CD14-positive monocyte (primary cell): ENCODE results near the gene CETN2. TPM values are rescaled to one million over a fixed set of nuclear protein-coding genes. Genes with fewer than 3 reads are reported as not detected.
A peak's percentile ranks its signal among the peaks of the same experiment; 100 is the strongest.

Source experiments
- DNase-seq, 3 donors: peaks; one replicate each; pipeline ENCODE4 v3.0.0-alpha.2; 2011 to 2022
- H2AFZ ChIP-seq: 2 replicates; pipeline ENCODE4 v1.6.0; 2012; ENCODE audit warnings: mild to moderate bottlenecking, low read depth, low read length, inconsistent platforms; ENCODE audit not compliant: insufficient read depth, poor library complexity, severe bottlenecking
- H3K27ac ChIP-seq, 2 donors: 1 replicate in 1 of 2; 2 replicates in 1 of 2; pipeline ENCODE4 v1.5.1; 2012 to 2013; ENCODE audit warnings: low read length in 2 of 2, control low read depth in 1 of 2, inconsistent platforms in 1 of 2, low read depth in 1 of 2, mild to moderate bottlenecking in 1 of 2
- H3K27me3 ChIP-seq, 2 donors: one replicate each; pipeline versions ENCODE4 v1.6.0 to v1.6.1; 2011 to 2013; ENCODE audit warnings: low read length in 2 of 2; ENCODE audit not compliant: control insufficient read depth in 2 of 2, insufficient read depth in 2 of 2
- H3K36me3 ChIP-seq, 2 donors: replicated peaks in 1 of 2; 1 replicate in 1 of 2; 2 replicates in 1 of 2; pipeline versions ENCODE4 v1.5.1 to v1.6.1; 2012 to 2013; ENCODE audit warnings: low read length in 2 of 2, control low read depth in 1 of 2, inconsistent platforms in 1 of 2, mild to moderate bottlenecking in 1 of 2; ENCODE audit not compliant: insufficient read depth in 2 of 2, control insufficient read depth in 1 of 2
- H3K4me1 ChIP-seq, 2 donors: 1 replicate in 1 of 2; 2 replicates in 1 of 2; pipeline versions ENCODE4 v1.5.1 to v1.6.1; 2012 to 2013; ENCODE audit warnings: low read length in 2 of 2, control low read depth in 1 of 2, inconsistent platforms in 1 of 2, mild to moderate bottlenecking in 1 of 2, moderate library complexity in 1 of 2; ENCODE audit not compliant: insufficient read depth in 2 of 2, control insufficient read depth in 1 of 2
- H3K4me2 ChIP-seq: replicated peaks from 2 replicates; pipeline ENCODE3; 2012; ENCODE audit warnings: low read length, moderate library complexity, mild to moderate bottlenecking; ENCODE audit not compliant: poor library complexity, severe bottlenecking; ENCODE audit errors: extremely low read depth
- H3K4me3 ChIP-seq, 3 experiments: fragments of 200-600 bp in 1 of 3; sonication (generic) in 1 of 3; replicated peaks in 1 of 3; 1 replicate in 2 of 3; 2 replicates in 1 of 3; pipeline ENCODE4 v1.5.1; 2011 to 2013; ENCODE audit warnings: low read length in 3 of 3, mild to moderate bottlenecking in 3 of 3, control low read depth in 2 of 3, low read depth in 2 of 3, inconsistent platforms in 1 of 3, moderate library complexity in 1 of 3
- H3K79me2 ChIP-seq: 2 replicates; pipeline ENCODE4 v1.6.0; 2012; ENCODE audit warnings: mild to moderate bottlenecking, control low read depth, inconsistent platforms, low read length, moderate library complexity; ENCODE audit not compliant: insufficient read depth
- H3K9ac ChIP-seq: 2 replicates; pipeline ENCODE4 v1.6.0; 2017; ENCODE audit warnings: low read length, mild to moderate bottlenecking; ENCODE audit not compliant: insufficient read depth, poor library complexity, severe bottlenecking
- H3K9me3 ChIP-seq, 2 donors: replicated peaks in 1 of 2; 1 replicate in 1 of 2; 2 replicates in 1 of 2; pipeline versions ENCODE4 v1.5.1 to v1.6.1; 2012 to 2013; ENCODE audit warnings: low read length in 2 of 2, control low read depth in 1 of 2; ENCODE audit not compliant: control insufficient read depth in 1 of 2, insufficient read depth in 1 of 2
- H4K20me1 ChIP-seq: 2 replicates; pipeline ENCODE4 v1.6.0; 2012; ENCODE audit warnings: mild to moderate bottlenecking, low read length, control low read depth, moderate library complexity; ENCODE audit not compliant: insufficient read depth
- H3K27ac Mint-ChIP-seq, 7 donors: one replicate each; pipeline ENCODE4 v1.8.0; 2020; ENCODE audit warnings: mild to moderate bottlenecking in 7 of 7, mixed read lengths in 7 of 7, moderate library complexity in 6 of 7, inconsistent platforms in 2 of 7
- H3K27me3 Mint-ChIP-seq, 3 donors: one replicate each; pipeline ENCODE4 v1.8.0; 2021 to 2022; ENCODE audit warnings: low read depth in 3 of 3, mild to moderate bottlenecking in 3 of 3, mixed read lengths in 3 of 3, moderate library complexity in 3 of 3, inconsistent platforms in 1 of 3
- H3K36me3 Mint-ChIP-seq, 2 donors: one replicate each; pipeline ENCODE4 v1.8.0; 2020; ENCODE audit warnings: mixed read lengths in 2 of 2, inconsistent platforms in 1 of 2, mild to moderate bottlenecking in 1 of 2
- H3K4me1 Mint-ChIP-seq: one replicate; pipeline ENCODE4 v1.8.0; 2020; ENCODE audit warnings: mild to moderate bottlenecking, mixed read lengths
- H3K4me3 Mint-ChIP-seq, 2 donors: one replicate each; pipeline ENCODE4 v1.8.0; 2020; ENCODE audit warnings: mild to moderate bottlenecking in 2 of 2, mixed read lengths in 2 of 2, moderate library complexity in 1 of 2
- H3K9me3 Mint-ChIP-seq, 7 donors: one replicate each; pipeline ENCODE4 v1.8.0; 2020 to 2022; ENCODE audit warnings: mixed read lengths in 7 of 7, mild to moderate bottlenecking in 6 of 7, moderate library complexity in 6 of 7, inconsistent platforms in 2 of 7
- CTCF ChIP-seq: fragments of 200-600 bp; IDR thresholded peaks from one replicate; pipeline ENCODE4 v1.8.0; 2022; ENCODE audit warnings: antibody characterized with exemption, mild to moderate bottlenecking
- WGBS: methylation state at CpG from one replicate; pipeline ENCODE4 v1.1.5; 2013; ENCODE audit warnings: missing lambda C conversion rate; ENCODE audit not compliant: insufficient coverage; 5-methylcytosine and 5-hydroxymethylcytosine counted together
- intact Hi-C, 2 donors: fragments of 100-400 bp; cut with micrococcal nuclease; formaldehyde crosslinking; loops; one replicate each; pipeline versions ENCODE4 v1.15.0 to v1.15.1; 2023
- polyA plus RNA-seq, 3 donors: library from polyadenylated mRNA; depleted of rRNA in 1 of 3; unstranded in 2 of 3; stranded (reverse) in 1 of 3; fragments of 300-500 nt in 2 of 3; fragments of >200 nt in 1 of 3; fragmentation: Illumina TruSeq in 2 of 3; gene quantifications; 1 replicate in 2 of 3; 2 replicates in 1 of 3; pipeline ENCODE4 v1.2.3, GENCODE V29; 2012 to 2021

The CETN2 gene
- polyA plus RNA-seq, 3 donors, result 5.4 to 26.7 (median 19.9) TPM

- no peak overlapping the region for H3K4me2 ChIP-seq
- Mint-ChIP-seq H3K9me3 (peaks cover 0 to 7% (median 0%) of the 10 kb centered on the region in 7 donors), H3K36me3 (peaks cover 4 to 13% of the 10 kb centered on the region in 2 donors), H3K4me3 (no peak overlapping the region), H3K27ac (peak overlapping the region in 1 of 7 donors; percentile 19), H3K27me3 (peaks cover 0 to 8% (median 2%) of the 10 kb centered on the region in 3 donors), H3K4me1 (peaks cover 21% of the 10 kb centered on the region)
- no peak overlapping the region for H3K9ac ChIP-seq
- H3K9me3 ChIP-seq, result no peaks in the 10 kb centered on the region
- no peak overlapping the region for H2AFZ ChIP-seq
- intact Hi-C loops, result no loop called here
- no peaks in the 10 kb centered on the region for H3K27me3 ChIP-seq
- peaks cover 21% of the 10 kb centered on the region for H3K79me2 ChIP-seq
- H3K36me3 ChIP-seq, result peaks cover 2 to 13% of the 10 kb centered on the region in 2 donors
- no peak overlapping the region for H3K27ac ChIP-seq
- no peaks in the 10 kb centered on the region for H4K20me1 ChIP-seq
- peaks cover 12 to 17% of the 10 kb centered on the region in 2 donors for H3K4me1 ChIP-seq
- WGBS, result 100% methylated on average over 2 of the region's 4 CpGs
- no peak overlapping the region for H3K4me3 ChIP-seq
- DNase-seq, result no peak
- TF ChIP-seq CTCF, result no peak
Measured at GRCh38 chrX:152833378-152833777, 2.8 kb upstream of the CETN2 start.

GRCh38 chrX:152832520-152832919 lies 2.0 kb upstream of the CETN2 start:
- 100% methylated on average over 3 of the region's 5 CpGs for WGBS
- TF ChIP-seq CTCF, result no peak
- H3K4me2 ChIP-seq, result no peak overlapping the region
- H3K9ac ChIP-seq, result no peak overlapping the region
- peaks cover 21% of the 10 kb centered on the region for H3K79me2 ChIP-seq
- Mint-ChIP-seq H3K4me3 (no peak overlapping the region), H3K27ac (peak overlapping the region in 1 of 7 donors; percentile 60), H3K4me1 (peaks cover 20% of the 10 kb centered on the region), H3K27me3 (peaks cover 0 to 11% (median 2%) of the 10 kb centered on the region in 3 donors), H3K9me3 (peaks cover 0 to 7% (median 0%) of the 10 kb centered on the region in 7 donors), H3K36me3 (peaks cover 4 to 13% of the 10 kb centered on the region in 2 donors)
- no peak overlapping the region for H2AFZ ChIP-seq
- peaks cover 12 to 17% of the 10 kb centered on the region in 2 donors for H3K4me1 ChIP-seq
- H3K27me3 ChIP-seq, result no peaks in the 10 kb centered on the region
- intact Hi-C loops, result no loop called here
- peaks cover 2 to 13% of the 10 kb centered on the region in 2 donors for H3K36me3 ChIP-seq
- no peak overlapping the region for H3K27ac ChIP-seq
- H4K20me1 ChIP-seq, result no peaks in the 10 kb centered on the region
- no peaks in the 10 kb centered on the region for H3K9me3 ChIP-seq
- no peak for DNase-seq
- no peak overlapping the region for H3K4me3 ChIP-seq
